Adipose tissue (tissue), 3 donors: ENCODE results near the gene URM1. TPM values are rescaled to one million over a fixed set of nuclear protein-coding genes. Genes with fewer than 3 reads are reported as not detected.

Experiments used
- H3K27ac ChIP-seq: one replicate; pipeline ENCODE4 v1.5.1; 2013; ENCODE audit warnings: low read depth, low read length
- WGBS, 3 donors: extraction: QIAGEN DNeasy Blood & Tissue Kit; methylation state at CpG; one replicate each; pipeline ENCODE4 v1.1.7; 2013; 5-methylcytosine and 5-hydroxymethylcytosine counted together
- polyA plus RNA-seq, 3 donors: library from polyadenylated mRNA; stranded (reverse); fragments of 200-250 nt; gene quantifications; one replicate each; pipeline ENCODE4 v1.2.3, GENCODE V29; 2013
- donor health status: healthy with polysubstance abuse.
- donor health status: Bipolar disorder and iron deficiency.
- donor health status: healthy.

URM1 gene
- polyA plus RNA-seq, 3 donors: 58.8 to 75.4 (median 60.4) TPM

DNA sequence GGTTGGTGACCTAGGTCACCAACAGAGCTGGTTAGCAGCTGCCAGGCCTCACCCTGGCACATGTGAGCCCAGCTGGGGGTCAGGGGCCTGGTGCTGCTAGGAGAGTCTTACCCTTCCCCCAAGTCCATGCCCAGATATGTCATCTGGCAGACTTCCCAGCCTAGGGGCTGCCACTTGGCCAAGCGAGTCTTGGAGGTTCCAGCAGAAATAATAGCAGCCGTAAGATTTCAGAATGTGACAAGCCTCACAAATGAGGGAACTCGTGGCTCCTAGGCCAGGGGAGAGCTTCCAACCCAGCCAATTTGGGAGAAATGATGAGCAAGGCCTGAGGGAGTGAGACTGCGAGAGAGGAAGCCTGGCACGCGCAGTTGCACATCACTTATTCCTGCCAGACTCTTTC is 11.1 kb downstream of the URM1 start:
- no peak overlapping the region for H3K27ac ChIP-seq
- 68 to 85% (median 74%) methylated on average over 6 of the region's 6 CpGs for WGBS, 3 donors

DNA sequence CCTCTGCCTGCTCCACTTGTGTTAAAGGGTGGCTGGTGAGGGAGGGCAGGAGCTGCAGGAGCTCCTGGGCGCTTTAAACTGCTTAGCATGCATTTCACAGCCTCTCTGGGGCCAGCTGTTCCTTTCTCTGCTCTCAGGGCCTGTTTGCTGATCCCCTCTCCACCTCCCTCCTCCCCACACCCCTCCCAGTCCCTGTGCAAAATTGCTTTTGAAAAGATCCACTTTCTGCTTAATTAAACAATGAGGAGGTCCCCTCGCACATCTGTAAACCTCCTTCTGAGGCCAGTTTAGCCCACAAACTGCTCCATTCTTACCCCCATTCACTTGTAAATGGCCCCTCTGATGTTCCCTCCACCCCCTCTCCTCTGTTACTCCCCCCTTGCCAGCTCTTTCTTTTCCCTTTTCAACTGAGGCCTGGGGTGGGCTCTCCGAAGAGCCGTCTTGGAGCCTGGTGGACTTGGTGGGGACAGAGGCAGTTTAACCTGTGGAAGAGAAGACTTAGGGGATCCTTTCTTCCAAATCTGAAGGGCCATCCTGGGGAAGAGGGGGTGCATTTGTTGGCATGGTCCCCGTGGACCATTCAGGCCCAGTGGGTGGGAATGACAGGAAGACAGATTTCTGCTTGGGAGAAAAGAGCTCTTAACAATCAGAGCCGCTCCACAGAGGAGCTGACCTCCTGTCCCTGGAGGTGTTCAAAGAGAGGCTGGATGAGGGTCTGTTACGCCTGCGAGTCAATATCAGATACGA is 12.0 kb downstream of the URM1 start:
- no peak overlapping the region for H3K27ac ChIP-seq
- WGBS, 3 donors: 84 to 85% (median 84%) methylated on average over 9 of the region's 9 CpGs

DNA sequence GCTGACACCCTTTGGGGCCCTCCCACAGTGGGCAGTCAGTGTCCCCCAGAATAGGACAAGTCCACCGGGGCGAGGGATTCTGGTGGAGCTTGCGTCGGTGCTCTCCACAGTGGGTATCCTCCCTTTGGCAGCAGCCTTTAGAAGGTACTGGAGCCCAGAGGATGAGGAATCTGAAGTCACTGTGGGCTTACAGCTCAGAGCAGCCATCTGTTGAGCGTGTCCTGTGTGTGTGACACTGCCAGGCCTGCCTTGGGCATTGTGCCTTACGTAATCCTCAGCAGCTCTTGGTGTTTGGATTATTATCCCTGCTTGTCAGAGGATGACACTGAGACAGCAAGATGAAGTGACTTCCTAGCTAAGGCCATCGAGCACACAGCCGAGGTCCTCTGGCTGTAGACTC is 12.6 kb downstream of the URM1 start:
- 84 to 92% (median 91%) methylated on average over 8 of the region's 8 CpGs for WGBS, 3 donors
- no peak overlapping the region for H3K27ac ChIP-seq

DNA sequence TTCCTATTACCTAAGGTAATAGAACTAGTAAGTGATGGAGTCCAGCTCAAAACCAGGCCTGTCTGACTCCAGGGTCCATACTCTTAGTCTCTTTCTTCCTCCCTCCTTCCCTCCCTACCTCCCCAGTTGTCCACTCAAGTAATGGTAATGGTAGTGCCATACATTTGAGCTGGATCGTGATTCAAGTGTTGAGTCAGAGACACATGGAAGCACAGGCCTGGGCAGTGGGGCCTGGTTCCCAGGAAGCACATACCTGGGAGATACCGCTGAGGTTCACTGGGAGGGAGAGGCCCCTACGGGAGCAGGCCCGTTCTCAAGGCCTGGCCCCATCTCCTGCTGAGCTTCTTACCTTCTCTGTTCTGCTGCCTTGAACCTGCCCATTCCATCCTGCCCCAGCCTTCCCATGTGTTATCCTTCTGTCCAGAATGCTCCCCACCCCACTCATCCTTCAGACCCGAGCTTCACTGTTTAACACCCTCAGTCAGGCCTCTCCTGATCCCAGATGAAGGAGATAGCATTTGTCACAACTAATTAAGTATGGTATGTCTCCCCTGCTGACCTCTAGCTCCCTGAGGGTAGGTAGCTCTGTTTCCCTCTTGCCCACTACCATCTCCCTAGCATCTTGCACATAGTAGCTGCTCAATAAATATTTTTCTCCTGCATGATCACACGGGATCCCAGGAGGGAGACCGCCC is 13.8 kb downstream of the URM1 start:
- WGBS, 3 donors: 85 to 93% (median 89%) methylated on average over 7 of the region's 7 CpGs
- no peak overlapping the region for H3K27ac ChIP-seq

- 77 to 87% (median 84%) methylated on average over 16 to 18 of the region's 18 CpGs for WGBS, 3 donors
- H3K27ac ChIP-seq: no peak overlapping the region
These were observed 14.6 kb downstream of the URM1 start for GRCh38 chr9:128385496-128386460.

- H3K27ac ChIP-seq: no peak overlapping the region
- WGBS, 3 donors: 92 to 94% (median 92%) methylated on average over 10 of the region's 10 CpGs
These were observed 17.0 kb downstream of the URM1 start for GRCh38 chr9:128388150-128388549.

DNA sequence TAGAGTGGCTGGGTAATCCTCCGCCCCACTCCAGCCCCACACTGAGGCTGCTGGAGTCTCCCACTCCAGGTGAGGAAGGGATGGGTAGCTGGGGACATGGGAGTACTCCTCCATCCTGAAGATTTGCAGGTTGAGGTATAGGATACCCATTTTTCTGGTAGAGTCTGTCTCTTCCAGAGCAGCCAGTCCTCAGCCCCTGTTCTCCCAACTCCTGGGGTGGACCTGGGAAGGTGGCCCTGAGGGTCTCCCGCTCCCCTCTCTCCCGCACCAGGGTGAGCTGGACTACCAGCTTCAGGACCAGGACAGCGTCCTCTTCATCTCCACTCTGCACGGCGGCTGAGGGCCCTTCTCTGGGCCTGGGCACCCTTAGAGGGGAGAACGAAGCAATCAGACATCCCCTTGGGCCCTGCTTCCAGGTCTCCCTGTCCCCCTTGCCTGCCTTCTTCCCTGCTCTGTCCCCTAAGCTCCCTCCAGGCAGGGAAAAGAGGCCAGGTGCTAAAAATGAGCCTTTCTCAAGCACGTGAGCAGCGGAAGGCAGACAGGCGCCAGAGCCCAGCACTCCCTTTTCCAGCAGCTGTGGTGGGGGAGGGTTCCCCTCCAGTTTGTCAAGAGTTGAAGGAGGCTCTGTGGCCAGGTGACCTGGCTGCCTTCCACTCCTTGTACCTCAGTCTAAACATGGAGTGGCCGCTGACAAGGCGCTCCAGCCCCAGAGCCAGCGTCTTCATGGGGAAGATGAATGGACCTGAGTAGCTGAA is 18.4 kb downstream of the URM1 start:
- 84 to 90% (median 89%) methylated on average over 13 of the region's 13 CpGs for WGBS, 3 donors
- H3K27ac ChIP-seq: no peak overlapping the region

DNA sequence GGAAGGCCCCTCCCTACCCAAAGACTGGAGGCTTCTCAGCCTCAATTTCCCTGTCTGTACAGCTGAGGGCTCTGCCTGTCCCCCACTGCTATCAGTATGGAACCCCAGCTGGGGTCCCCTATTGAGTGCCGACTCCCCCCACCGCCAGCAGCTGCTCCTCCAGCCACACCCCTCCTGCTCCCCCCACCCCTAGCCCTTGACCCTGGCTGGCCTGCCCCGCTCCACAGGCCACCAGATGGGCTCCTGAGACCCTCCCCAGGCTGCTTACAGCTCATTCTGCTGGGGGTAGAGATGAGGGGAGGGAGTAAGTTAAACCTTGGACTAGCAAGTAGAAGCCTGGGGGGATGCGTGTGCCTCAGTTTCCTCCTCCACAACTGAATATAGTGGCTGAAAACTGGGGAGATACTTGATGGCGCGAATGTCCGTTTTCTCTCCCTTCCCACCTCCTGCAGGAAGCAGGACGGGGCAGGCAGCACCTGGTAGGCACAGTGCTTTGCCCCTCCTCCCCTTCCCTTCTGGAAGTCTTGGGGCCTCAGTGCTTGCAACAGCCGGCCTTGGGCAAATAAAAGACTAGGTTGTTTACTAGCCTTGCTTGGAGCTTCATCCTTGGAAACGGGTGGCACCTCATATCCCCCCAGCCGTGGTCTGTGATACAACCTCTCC is 19.1 kb downstream of the URM1 start:
- 85 to 91% (median 89%) methylated on average over 11 of the region's 11 CpGs for WGBS, 3 donors

GRCh38 chr9:128390813-128391711 is 19.9 kb downstream of the URM1 start:
- no peak overlapping the region for H3K27ac ChIP-seq
- 91 to 93% (median 93%) methylated on average over 8 of the region's 8 CpGs for WGBS, 3 donors

More for the DNA sequence above, 19.1 kb downstream of the URM1 start:
- no peak overlapping the region for H3K27ac ChIP-seq

DNA sequence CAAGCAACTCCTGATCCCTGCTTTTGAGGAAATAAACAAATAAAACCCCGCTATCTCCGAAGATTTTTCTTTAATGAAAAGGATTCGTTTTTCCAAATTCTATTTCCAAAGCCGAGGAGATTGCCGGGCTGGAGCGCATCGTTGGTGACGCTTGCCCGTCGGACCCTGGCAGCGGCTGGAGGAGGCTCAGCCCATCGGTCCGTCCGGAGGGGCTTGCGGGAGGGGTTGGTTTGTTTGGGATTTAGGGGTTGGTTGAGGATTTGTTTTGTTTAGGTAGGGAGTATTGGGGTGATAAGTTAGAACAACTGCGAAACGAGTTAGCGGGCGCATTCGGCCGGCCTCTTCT is 20.8 kb downstream of the URM1 start:
- WGBS, 3 donors: 92 to 94% (median 92%) methylated on average over 20 to 21 of the region's 21 CpGs
- no peak overlapping the region for H3K27ac ChIP-seq

DNA sequence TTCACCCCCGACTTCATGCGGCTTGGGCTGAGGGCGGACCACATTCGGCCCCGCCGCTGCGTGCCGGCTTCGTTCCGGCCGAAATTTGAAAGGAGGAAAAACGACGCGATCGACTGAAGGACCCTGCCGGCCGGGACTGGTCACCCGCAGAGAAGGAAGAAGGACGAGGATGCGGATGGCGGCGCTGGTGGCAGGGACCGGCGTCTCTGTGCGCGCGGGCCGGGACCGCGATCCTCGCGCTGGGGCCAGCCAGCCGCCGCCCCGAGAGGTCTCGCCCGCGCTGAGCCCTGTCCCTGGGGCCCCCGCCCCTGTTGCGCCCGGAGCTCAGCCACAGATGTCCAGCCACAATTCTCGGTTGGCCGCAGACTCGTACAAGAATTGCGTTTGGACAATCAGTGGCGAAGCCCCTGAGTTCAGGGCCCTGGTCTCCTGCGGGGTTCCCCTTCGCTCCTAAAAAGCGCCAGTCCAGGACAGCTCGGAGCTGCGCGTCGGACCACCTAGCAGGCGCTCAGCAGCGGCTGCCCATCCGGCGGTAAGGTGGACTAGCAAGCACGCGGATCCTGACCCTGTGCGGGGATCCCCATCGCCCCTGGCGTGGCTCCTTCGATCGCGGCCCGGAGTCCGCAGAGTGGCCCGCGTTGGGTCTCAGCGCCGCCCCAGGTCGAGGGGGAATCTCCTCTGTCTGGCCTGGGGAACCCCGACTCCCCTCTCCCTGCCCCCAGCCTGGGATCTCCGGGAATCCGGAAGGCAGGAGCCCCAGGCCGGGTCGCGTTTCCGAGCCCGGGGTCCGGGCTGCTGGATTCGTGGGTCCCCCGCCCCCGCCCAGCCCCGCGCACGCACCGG is 21.3 kb downstream of the URM1 start:
- WGBS, 3 donors: 87 to 90% (median 89%) methylated on average over 80 to 88 of the region's 88 CpGs
- H3K27ac ChIP-seq: no peak overlapping the region

DNA sequence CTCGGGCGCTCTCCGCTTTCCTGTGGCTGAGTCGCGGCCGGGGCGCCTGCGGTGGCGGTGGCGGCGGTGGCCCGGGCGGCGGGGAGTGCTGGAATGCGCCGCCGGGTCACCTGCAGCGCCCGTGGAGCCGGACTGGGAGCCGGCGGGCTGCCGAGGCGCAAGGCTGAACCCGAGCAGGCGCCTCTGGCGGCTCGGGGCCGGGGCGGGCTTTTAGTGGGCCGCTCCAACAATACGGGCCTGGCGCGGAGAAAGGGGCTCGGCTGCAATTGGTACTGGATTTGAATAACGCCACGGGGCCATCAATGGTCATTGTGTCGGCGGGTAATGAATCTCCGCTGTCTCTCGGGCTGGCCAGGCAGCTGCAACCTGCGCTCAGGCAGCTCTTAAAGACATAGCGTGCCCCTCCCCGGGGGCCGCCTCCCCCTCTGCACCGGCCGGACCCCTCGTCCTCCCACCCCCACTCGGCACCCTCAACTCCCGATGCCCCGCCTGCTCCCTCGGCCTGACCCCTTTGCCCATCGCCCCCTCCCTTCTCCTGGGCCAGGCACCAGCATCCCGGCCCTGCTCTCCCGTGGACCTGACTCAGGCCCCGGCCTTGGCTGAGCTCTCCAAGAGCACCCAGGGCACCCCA is 22.1 kb downstream of the URM1 start:
- 78 to 89% (median 85%) methylated on average over 39 to 56 of the region's 56 CpGs for WGBS, 3 donors
- H3K27ac ChIP-seq: no peak overlapping the region

GRCh38 chr9:128393970-128394369 is 22.8 kb downstream of the URM1 start:
- no peak overlapping the region for H3K27ac ChIP-seq
- WGBS, 3 donors: 44 to 72% (median 70%) methylated on average over 6 to 7 of the region's 7 CpGs

DNA sequence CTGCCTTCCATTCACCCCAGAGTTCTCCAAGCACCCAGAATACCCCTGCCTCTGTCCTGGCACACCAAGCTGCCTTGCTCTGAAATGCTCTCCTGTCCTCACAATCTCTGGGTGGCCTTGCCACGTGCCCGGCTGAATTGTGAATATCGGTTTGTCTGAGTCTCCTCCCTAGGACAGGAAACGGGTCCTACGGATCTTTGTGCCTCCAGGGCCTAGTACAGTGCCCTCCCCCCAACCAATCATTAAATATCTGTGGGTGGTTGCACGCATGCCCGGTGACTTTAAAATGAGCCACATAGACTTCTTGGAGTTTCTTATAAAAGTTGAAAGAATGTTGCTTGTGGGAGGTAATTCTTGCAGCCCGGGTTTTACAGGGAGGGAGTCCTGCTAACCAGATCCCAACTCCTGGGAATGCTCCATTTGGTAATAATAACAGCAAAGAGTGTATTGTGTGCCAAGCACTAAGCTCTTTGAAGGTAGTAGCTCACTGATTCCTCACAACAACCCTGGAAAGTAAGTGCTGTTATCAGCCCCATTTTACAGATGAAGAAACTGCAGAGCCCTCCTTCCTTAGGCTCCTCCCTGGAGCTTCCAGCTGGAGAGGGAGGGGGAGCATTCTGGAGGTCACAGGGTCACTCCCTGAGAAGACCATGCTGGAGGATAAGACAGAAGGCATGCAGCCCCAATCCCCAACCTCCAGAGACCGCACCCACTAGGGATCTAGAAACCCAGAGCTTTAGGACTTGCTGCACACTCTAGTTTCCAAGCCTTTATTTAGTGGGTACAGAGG is 23.4 kb downstream of the URM1 start:
- H3K27ac ChIP-seq: no peak overlapping the region
- 52 to 71% (median 64%) methylated on average over 9 of the region's 9 CpGs for WGBS, 3 donors
